IPS-15b (cell line): ENCODE data around the gene HLA-C.
A peak's percentile ranks its signal among the peaks of the same experiment; 100 is the strongest.

Experiments
- H3K27me3 ChIP-seq: one replicate; pipeline ENCODE4 v1.6.1; 2013; ENCODE audit warnings: low read length; ENCODE audit not compliant: control insufficient read depth, insufficient read depth
- H3K36me3 ChIP-seq: one replicate; pipeline ENCODE4 v1.6.1; 2013; ENCODE audit warnings: low read length; ENCODE audit not compliant: control insufficient read depth, insufficient read depth
- H3K4me1 ChIP-seq: one replicate; pipeline ENCODE4 v1.6.1; 2013; ENCODE audit warnings: mild to moderate bottlenecking, low read length; ENCODE audit not compliant: control insufficient read depth, insufficient read depth
- H3K4me3 ChIP-seq: one replicate; pipeline ENCODE4 v1.5.1; 2013; ENCODE audit warnings: low read depth, low read length
- H3K9ac ChIP-seq: one replicate; pipeline ENCODE4 v1.6.1; 2013; ENCODE audit warnings: low read depth, mild to moderate bottlenecking, low read length
- H3K9me3 ChIP-seq: one replicate; pipeline ENCODE4 v1.6.1; 2013; ENCODE audit warnings: mild to moderate bottlenecking, low read length; ENCODE audit not compliant: control insufficient read depth, insufficient read depth

HLA-C gene

GRCh38 chr6:31271641-31272357 is at the start of gene HLA-C:
TSS of gene HLA-C (minus strand) at chr6:31272092. CDS start at chr6:31272071, 21 bp downstream.
- Histone ChIP-seq H3K9ac (peak within 1 kb of the TSS; percentile 24), H3K9me3 (no peaks in the 10 kb centered on the region), H3K27me3 (peaks cover 35% of the 10 kb centered on the region), H3K4me1 (no peaks in the 10 kb centered on the region), H3K36me3 (peaks cover 15% of the 10 kb centered on the region), H3K4me3 (peak within 1 kb of the TSS; percentile 69)

GRCh38 chr6:31321005-31321707 is 49.3 kb upstream of the HLA-C start:
- H3K27me3 ChIP-seq = no peaks in the 10 kb centered on the region

GRCh38 chr6:31317036-31317435 is 45.1 kb upstream of the HLA-C start:
- no peaks in the 10 kb centered on the region for H3K4me1 ChIP-seq
- no peak overlapping the region for H3K4me3 ChIP-seq
- H3K27me3 ChIP-seq = peaks cover 7% of the 10 kb centered on the region
- H3K9ac ChIP-seq = no peak overlapping the region
- H3K36me3 ChIP-seq = no peaks in the 10 kb centered on the region
- H3K9me3 ChIP-seq = no peaks in the 10 kb centered on the region

More at GRCh38 chr6:31321005-31321707, 49.3 kb upstream of the HLA-C start:
- no peak overlapping the region for H3K4me3 ChIP-seq
- H3K9me3 ChIP-seq = no peaks in the 10 kb centered on the region
- H3K9ac ChIP-seq = no peak overlapping the region
- no peaks in the 10 kb centered on the region for H3K4me1 ChIP-seq
- H3K36me3 ChIP-seq = no peaks in the 10 kb centered on the region

DNA sequence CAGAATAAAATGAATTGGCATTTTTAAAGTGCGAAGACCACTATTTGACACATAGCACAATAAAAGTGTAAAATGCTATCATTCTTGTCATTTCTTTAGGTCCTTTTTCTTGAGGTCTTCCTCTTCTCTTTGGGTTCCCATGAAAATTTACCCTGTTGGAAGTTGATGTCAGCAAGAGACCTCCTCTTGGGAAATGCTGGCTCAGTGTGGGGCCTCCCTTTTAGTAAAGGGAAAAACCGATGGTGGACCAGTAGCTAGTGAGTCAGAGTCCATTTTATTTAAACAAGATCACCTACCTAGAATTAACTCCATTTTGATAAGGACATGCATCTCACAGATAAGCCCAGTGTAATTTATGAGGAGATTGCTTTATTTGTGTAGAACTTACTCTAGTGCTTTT is 37.7 kb upstream of the HLA-C start:
- no peak overlapping the region for H3K9ac ChIP-seq
- H3K9me3 ChIP-seq = no peaks in the 10 kb centered on the region
- peaks cover 31% of the 10 kb centered on the region for H3K27me3 ChIP-seq
- no peaks in the 10 kb centered on the region for H3K36me3 ChIP-seq
- H3K4me3 ChIP-seq = no peak overlapping the region
- H3K4me1 ChIP-seq = no peaks in the 10 kb centered on the region

DNA sequence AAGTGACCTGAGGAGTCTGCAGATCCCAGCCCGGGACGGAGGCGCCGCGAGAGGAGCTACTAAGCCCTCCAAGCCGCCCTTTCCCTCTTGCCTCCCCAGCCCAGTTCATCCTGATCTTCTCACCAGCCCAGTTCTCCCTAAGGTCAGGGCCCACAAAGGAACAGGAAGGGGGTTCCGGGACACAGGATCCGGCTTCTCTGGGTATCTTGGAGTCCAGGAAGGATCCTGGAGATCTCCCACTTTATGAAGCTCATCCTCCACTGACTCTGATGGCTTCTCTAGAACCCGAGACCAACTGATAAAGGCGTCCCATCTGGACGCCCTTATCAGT is 36.9 kb upstream of the HLA-C start:
- H3K9ac ChIP-seq = no peak overlapping the region
- peak overlapping the region; percentile 50 for H3K4me3 ChIP-seq
- no peaks in the 10 kb centered on the region for H3K36me3 ChIP-seq
- no peaks in the 10 kb centered on the region for H3K4me1 ChIP-seq
- H3K9me3 ChIP-seq = no peaks in the 10 kb centered on the region
- peaks cover 31% of the 10 kb centered on the region for H3K27me3 ChIP-seq

DNA sequence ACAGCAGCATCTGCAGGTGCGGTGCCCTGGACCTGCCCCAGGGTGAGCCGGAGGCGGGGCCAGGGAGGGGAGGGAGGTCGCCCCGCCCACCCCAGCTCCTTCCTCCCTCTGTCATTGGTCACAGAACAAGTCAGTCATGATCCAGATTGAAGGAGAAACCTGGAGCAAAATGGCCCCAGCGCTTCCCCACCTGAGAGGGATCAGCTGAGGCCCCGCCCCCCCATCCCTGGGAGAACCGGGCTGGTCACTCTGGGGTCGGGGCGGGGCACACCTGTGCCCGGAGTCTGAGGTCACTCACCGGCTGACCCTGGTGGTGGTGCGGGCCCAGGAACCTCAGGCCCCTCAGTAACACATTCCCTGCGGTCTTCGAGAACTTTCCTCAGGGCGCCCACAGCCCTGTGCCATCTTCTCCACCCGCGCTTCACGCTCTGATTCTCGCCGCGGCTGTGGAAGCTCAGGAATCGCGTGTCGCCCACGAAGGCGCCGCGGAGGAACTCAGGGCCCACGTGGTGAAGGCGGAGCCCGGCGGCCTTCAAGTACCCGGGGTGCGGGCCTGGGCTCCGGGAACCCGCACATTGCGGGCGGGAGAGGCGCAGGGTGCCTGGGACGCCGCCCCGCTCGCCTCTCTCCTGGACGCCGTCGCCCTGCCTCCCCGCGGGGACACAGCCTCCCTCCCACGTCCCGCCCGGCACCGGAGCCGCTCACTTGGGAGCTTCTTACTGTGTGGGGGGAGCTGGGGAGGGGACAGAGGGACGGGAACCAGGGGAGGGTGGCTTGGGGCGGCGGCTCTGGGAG is 36.4 kb upstream of the HLA-C start:
- Histone ChIP-seq H3K4me3 (peak overlapping the region; percentile 51), H3K4me1 (no peaks in the 10 kb centered on the region), H3K36me3 (no peaks in the 10 kb centered on the region), H3K9ac (no peak overlapping the region), H3K27me3 (peaks cover 31% of the 10 kb centered on the region), H3K9me3 (no peaks in the 10 kb centered on the region)

- Histone ChIP-seq H3K27me3 (peaks cover 31% of the 10 kb centered on the region), H3K4me3 (peak overlapping the region; percentile 51), H3K9me3 (no peaks in the 10 kb centered on the region), H3K36me3 (no peaks in the 10 kb centered on the region), H3K9ac (no peak overlapping the region), H3K4me1 (no peaks in the 10 kb centered on the region)
Observed at GRCh38 chr6:31307669-31308049, 35.8 kb upstream of the HLA-C start.

- Histone ChIP-seq H3K4me3 (no peak overlapping the region), H3K4me1 (no peaks in the 10 kb centered on the region), H3K36me3 (no peaks in the 10 kb centered on the region), H3K9me3 (no peaks in the 10 kb centered on the region), H3K9ac (no peak overlapping the region), H3K27me3 (peaks cover 30% of the 10 kb centered on the region)
Observed at GRCh38 chr6:31305703-31306219, 33.9 kb upstream of the HLA-C start.

DNA sequence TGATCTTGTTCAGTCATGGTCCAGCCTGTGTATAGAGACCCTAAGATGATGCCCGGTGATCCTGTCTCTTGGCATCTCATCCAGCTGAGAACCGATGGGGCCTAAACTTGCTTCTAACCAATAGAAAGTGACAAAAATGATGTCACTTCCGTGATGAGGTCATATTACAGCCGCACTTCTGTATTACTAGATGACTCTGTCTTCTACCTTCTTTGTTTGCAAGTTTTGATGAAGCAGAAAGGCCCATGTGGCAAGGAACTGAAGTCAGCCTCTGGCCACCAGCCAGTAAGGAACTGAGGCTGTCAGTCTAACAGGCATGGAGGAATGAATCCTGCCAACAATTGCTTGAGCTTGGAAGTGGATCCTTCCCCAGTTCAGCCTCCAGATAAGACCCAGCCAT is 32.8 kb upstream of the HLA-C start:
- H3K9ac ChIP-seq = no peak overlapping the region
- H3K4me1 ChIP-seq = no peaks in the 10 kb centered on the region
- H3K36me3 ChIP-seq = no peaks in the 10 kb centered on the region
- H3K27me3 ChIP-seq = peaks cover 20% of the 10 kb centered on the region
- no peaks in the 10 kb centered on the region for H3K9me3 ChIP-seq
- no peak overlapping the region for H3K4me3 ChIP-seq

DNA sequence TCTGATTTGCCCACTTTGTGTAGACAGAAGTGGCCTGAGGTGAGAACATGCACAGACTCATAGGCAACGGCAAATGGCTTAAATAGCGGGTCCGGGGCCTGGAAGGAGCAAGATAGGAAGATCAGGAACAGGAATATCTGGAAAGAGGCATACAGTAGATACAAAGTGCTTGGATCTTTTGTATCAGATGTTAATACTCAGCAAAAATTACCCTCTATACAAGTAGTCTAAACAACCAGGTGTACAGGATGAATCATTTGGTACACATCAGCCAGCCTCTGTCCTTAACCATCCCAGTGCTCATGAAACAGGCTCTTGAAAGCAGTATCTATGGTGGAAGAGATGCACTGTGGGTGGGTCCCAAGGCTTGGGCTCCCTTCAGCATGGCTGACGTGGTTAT is 28.9 kb upstream of the HLA-C start:
- H3K4me3 ChIP-seq = no peak overlapping the region
- H3K36me3 ChIP-seq = no peaks in the 10 kb centered on the region
- no peak overlapping the region for H3K9ac ChIP-seq
- H3K4me1 ChIP-seq = no peaks in the 10 kb centered on the region
- no peaks in the 10 kb centered on the region for H3K9me3 ChIP-seq
- peaks cover 8% of the 10 kb centered on the region for H3K27me3 ChIP-seq

DNA sequence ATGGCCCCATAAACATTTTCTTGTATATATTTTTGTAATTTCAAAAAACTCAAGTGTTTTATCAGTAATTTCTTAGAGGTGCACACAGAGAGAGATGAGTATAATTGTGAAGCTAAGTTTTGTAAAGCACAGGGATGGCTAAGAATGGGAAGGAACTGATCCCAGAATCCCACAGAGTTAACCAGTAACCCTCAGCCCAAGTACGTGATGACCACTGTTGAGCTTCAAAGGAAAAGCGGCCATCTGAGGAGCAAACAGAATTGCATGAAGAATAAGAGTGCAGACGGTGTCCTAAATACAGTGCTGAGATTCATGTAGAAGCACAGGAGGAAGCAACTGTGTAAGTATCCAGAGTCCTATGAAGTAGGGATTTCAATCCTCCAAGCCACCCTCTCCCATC is 28.1 kb upstream of the HLA-C start:
- H3K36me3 ChIP-seq = no peaks in the 10 kb centered on the region
- H3K9ac ChIP-seq = no peak overlapping the region
- no peak overlapping the region for H3K4me3 ChIP-seq
- H3K9me3 ChIP-seq = no peaks in the 10 kb centered on the region
- H3K27me3 ChIP-seq = peaks cover 9% of the 10 kb centered on the region
- no peaks in the 10 kb centered on the region for H3K4me1 ChIP-seq
